Uterus (tissue), 2 donors: ENCODE measurements around the gene CBFA2T2.

Source experiments
- POLR2A ChIP-seq, 2 donors: fragments of 450-650 bp; IDR thresholded peaks; one replicate each; pipeline ENCODE4 v1.6.1; 2016; ENCODE audit warnings: antibody characterized with exemption in 2 of 2, mild to moderate bottlenecking in 1 of 2, moderate library complexity in 1 of 2
- TF ChIP-seq, protein P1 (sequence below), 4 experiments: fragments of 200-600 bp in 2 of 4; fragments of 450-650 bp in 2 of 4; sonication (generic) in 2 of 4; IDR thresholded peaks; one replicate each; pipeline ENCODE4 v1.5.1; 2016 to 2019; ENCODE audit warnings: antibody characterized with exemption in 4 of 4, mild to moderate bottlenecking in 2 of 4, moderate library complexity in 1 of 4

DNA sequence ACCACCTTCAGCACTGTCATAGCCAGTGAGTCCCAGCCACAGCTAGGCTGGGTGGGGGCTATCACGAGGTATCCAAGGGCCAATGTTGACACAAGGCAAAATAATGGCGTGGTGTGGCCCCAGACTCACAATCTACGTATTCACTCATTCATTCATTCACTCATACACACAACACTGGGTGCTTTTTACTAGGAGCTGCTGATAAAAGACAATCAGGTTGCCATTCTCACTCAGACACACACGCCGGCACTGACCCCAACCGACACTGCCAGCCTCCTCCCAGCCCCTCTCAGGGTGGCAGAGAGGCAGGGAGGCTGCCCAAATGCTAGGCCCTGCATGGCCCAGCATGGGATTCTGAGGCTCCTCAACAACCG, 170.8 kb downstream of the CBFA2T2 start:
- TF ChIP-seq, protein P1, sequence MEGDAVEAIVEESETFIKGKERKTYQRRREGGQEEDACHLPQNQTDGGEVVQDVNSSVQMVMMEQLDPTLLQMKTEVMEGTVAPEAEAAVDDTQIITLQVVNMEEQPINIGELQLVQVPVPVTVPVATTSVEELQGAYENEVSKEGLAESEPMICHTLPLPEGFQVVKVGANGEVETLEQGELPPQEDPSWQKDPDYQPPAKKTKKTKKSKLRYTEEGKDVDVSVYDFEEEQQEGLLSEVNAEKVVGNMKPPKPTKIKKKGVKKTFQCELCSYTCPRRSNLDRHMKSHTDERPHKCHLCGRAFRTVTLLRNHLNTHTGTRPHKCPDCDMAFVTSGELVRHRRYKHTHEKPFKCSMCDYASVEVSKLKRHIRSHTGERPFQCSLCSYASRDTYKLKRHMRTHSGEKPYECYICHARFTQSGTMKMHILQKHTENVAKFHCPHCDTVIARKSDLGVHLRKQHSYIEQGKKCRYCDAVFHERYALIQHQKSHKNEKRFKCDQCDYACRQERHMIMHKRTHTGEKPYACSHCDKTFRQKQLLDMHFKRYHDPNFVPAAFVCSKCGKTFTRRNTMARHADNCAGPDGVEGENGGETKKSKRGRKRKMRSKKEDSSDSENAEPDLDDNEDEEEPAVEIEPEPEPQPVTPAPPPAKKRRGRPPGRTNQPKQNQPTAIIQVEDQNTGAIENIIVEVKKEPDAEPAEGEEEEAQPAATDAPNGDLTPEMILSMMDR (IDR thresholded peaks at IDR 0.05) = no peak
- no peak for TF ChIP-seq POLR2A (IDR thresholded peaks at IDR 0.05)
